HG02678 (cell line): ENCODE measurements around the gene SAP30BP.

Experiments used
- ATAC-seq: cut with Tn5 transposase; IDR thresholded peaks from one replicate; pipeline ENCODE4 v1.9.1; 2021; ENCODE audit warnings: mild to moderate bottlenecking, moderate library complexity; ENCODE audit not compliant: unreplicated experiment

The SAP30BP gene

GRCh38 chr17:75684249-75684648 lies 17.1 kb downstream of the SAP30BP start:
- ATAC-seq: no peak

- ATAC-seq: no peak
Observed at GRCh38 chr17:75684924-75685323, 17.8 kb downstream of the SAP30BP start.

DNA sequence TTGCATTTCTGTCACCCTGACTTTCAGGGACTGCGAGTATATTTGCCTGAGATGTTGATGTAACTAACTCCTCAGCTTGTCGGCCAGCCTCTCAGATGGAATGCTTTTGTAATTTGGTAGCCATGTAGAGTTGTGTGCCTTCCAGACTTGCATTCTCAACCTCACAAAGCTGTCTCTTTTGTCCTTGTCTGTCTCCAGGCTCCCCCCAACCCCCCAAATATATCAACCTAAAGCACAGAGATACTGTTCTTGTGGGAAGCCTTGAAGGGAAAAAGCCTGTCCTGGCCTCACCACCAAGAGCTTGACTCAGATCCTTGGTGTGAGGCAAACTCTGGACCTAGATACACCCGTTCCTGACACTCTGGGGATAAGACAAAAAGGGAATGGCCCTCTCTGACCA lies 18.4 kb downstream of the SAP30BP start:
- no peak for ATAC-seq

DNA sequence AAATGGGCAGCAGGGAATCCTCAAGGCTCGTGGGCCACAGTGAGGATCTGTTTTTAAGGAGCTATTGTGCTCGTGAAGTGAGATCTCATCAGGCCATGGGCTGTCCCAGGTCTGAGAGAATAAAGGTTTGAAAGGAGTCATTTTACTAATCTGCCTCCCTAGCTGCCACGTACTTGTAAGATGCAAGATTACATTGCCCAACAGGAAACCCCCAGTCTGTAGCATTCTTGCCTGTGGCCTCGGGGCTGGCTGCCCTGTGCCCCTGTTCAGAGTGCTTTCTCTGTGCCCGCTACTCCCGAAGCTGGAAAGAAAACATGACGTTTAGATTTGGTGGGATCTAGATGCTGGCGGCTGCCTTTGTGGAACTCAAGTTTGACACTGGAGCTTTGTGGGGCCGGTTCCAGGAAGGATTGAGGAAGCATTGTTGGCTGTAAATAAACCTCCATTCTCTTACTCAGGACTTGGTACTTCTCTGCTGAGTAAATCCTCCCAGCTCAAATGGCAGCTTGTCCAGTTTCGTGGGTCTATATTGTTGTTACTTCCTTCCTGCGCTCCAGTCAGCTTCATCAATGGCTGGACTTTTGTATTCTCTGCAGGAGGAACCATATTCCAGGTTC lies 21.2 kb downstream of the SAP30BP start:
- no peak for ATAC-seq

DNA sequence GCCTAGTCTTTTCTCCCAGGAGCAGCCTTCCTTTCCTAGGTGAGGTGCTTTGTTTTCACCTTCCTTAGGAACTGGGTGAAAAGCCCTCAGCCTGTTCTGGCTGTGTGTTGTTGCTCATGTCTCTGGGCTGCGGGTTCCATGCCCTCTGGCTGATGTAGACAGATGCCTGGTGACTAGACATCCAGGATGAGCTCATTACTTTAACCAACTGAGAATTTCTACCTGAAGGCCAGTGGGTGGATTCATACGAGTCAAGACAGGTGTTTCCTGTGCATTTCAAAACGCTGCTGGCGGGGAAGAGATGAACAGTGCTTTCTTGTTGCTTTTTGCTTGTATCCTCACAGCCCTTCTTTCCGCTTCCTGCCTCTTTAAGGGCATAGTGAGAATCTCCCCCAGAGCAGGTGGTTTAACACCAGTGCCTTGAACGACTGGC lies 22.3 kb downstream of the SAP30BP start:
- peak; percentile 70 for ATAC-seq

- no peak for ATAC-seq
Observed at GRCh38 chr17:75691371-75691791, 24.2 kb downstream of the SAP30BP start.

DNA sequence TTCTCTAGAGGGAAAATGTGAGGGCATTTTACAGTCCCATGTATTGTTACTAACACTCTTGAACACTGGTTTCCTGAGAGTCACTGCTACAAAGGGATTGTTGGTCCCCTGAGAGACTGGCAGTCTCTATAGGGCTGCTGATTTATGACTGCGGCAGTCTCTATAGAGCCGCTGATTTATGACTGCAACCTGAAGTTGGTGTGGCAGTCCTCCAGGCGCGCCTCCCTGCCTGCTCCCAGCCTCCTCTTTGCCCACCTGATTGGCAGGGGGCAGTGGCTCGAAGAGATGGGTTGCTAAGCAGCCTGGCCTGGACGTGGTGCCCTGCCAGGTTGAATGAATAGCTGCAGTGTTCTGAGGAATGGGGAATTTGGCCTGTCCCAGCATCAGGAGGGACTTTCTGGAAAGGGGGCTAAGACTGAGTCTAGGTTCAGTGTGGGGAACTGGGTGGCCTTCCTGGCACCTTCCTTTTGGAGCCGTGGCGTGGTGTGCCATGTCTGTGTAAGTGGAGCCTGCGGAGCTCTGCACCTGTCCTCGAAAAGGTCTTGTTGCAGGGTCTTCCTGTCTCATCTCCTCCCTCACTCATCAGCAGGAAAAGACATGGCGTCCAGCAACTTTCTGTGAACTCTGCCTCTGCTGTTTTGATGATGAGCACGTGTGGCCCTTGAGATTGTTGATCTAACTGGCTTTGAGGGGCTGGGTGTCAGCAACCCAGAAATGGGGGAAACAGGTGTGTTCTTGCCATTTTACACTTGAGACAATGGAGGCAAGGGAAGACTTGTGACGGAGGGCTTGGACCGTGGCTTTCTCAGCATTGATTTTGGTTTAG lies 24.9 kb downstream of the SAP30BP start:
- no peak for ATAC-seq

- ATAC-seq: no peak
Observed at GRCh38 chr17:75692976-75693375, 25.8 kb downstream of the SAP30BP start.

- no peak for ATAC-seq
Observed at GRCh38 chr17:75693500-75694481, 26.7 kb downstream of the SAP30BP start.

GRCh38 chr17:75694536-75694935 lies 27.4 kb downstream of the SAP30BP start:
- ATAC-seq: no peak

DNA sequence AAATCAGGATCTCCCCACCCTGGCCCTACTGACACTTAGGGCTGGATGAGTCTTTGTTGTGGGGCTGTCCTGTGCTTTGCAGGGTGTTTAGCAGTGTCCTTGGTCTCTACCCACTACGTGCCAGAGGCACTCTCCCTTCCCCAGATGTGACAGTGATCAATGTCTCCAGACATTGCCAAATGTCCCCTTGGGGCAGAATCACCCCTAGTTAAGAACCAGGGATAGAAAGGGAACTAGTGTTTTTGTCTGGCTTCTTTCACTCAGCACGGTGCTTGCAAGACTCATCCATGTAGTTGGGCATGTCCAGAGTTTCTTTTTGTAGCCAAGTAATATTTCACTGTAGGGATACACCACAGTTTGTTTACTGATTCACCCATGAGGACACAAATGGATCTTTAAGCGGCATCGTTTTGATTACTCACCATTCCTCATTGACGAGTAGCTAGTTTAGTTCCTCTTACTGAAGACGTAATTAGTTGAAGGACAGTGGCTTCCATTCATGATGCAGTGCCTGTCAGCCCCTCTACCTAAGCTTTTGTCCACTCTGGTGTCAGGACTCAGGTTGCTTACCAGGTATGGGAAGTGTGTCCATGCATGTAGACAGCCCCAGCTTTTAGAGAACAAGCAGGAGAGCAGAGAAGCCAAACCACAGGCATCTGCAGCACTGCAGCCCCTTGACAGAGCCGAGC lies 28.1 kb downstream of the SAP30BP start:
- ATAC-seq: no peak

GRCh38 chr17:75695830-75696271 lies 28.7 kb downstream of the SAP30BP start:
- ATAC-seq: no peak

GRCh38 chr17:75697651-75698291 lies 30.6 kb downstream of the SAP30BP start:
- ATAC-seq: no peak

GRCh38 chr17:75698659-75699058 lies 31.5 kb downstream of the SAP30BP start:
- no peak for ATAC-seq

DNA sequence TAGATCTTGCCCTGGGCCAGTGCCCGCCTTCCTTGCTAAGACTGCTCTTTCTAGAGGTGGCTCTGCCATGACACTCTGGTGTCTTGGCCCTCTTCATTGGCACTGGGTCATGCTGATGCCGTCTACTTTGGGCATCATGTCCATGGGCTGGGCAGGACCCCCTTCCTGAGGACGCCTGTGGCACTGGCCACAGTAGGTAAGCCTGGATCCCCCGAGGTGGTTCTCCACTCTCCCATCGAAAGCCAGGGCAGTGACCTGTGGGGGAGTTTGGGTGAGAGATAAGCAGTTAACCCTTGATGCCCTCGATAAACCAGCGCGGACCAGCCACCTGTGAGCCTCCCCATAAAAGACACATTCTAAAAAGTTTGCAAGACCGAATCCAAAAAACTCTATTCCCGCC lies 34.1 kb downstream of the SAP30BP start:
- no peak for ATAC-seq

GRCh38 chr17:75703191-75703590 lies 36.1 kb downstream of the SAP30BP start:
- ATAC-seq: no peak

DNA sequence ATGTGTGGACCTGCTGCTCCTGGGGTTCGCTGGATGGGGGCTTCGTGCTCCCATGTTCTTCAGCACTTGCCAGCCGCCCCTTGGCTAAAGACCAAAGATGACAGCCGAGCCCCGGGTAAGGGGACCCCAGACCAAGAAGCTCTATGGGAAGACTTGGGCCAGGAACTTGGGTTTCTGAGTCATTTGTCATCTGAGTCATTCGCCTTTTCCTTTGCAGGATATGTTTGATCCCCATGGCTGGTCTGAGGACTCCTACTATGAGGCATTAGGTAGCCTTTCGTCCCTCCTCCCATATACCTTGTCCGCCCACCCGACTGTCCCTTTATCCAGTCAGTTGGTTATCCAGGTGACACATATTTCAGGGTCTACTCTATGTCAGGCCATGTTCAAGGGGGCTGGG lies 36.5 kb downstream of the SAP30BP start:
- ATAC-seq: no peak

DNA sequence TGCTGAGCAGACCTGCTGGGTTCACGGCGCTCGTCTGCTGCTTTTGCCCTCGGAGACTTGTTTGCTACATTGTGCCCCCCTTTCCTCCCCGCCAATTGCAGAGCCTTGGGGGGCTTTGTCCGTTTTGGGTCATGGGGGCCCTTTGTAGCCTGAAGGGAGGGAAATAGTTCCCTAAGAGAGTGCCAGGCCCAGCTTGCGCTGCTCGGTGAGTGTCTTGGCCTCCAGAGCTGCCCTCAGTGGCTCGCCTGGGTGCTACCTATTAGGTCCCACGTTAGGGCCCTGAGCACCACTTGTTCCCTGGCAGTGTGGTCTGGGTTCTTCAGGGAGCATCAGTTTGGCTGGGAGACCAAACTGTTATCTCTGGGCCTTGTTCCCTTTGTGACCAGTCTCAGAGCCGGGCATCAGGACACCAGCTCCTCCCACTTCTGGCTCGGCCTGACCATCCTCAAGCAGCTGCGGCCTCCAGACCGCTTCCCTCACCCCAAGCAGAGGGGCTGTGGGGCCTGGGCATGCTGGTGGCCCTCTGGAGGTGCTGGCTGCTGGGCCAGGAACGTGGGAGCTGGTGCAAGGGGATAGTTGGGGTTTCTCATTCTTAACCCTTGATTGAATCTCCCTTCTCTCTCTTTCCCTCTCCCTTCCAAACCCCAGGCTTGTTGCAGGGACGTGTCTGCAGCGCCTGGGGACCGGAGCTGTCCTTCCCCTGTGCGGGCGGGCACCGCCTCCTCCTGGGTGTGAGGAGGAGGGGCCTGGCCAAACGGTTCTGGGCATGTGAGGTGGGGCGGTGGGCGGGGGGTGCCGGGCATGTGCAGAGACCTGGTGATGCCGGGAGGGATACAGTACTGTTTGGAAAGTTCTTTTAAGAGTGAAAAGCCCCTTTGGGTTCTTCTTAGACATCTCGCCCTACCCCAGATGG lies 38.1 kb downstream of the SAP30BP start:
- no peak for ATAC-seq
